ENCODE measurements around the gene PZP. TPM values are rescaled to one million over a fixed set of nuclear protein-coding genes. Genes with fewer than 3 reads are reported as not detected.
A peak's percentile ranks its signal among the peaks of the same experiment; 100 is the strongest.

PZP gene
- total and polyA plus RNA-seq, 2 of the 13 experiments (the other 11 are each of a cell fraction or from before 2014, with no cell fraction given): 0.07 to 0.89 TPM

DNA sequence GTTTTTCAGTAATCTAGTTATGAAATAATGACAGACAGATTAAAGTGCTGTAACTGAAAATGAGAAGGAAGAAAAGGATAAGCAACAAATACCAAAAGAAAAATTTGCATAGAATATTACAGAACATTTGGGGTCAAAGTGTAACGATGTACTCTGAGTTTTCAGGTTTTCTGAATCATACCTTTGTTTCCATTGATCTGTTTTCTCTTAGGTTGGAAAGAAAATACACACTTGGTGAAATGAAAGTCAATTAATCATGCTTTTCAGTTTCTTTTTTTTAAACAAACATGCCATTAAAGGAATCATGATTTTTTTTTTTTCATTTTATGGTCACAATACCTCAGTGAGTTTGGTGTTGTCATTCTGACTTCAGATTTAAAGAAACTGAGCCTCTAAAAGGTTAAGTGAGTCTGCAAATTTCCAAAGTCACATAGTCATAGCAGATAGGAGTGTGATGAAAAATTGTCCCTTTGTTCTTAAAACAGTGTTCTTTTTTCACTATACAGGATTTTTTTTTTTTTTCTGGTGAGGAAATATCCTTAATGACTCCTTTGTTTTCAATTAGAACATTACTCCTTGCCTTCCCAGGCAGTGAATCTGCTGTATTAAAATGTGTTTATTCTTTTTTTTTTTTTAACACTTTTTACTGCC is 35.9 kb upstream of the PZP start (continued):
- no peak for TF ChIP-seq MBNL3 (CRISPR knock-in tag; conservative IDR thresholded peaks at IDR 0.05)
- TF ChIP-seq MEF2D (CRISPR knock-in tag; IDR thresholded peaks at IDR 0.05): no peak
- no peak for TF ChIP-seq ZMYM2 (CRISPR knock-in tag; IDR thresholded peaks at IDR 0.05)
- no peak for TF ChIP-seq HOXA5 (CRISPR knock-in tag; IDR thresholded peaks at IDR 0.05)
- TF ChIP-seq ZNF354B (CRISPR knock-in tag; IDR thresholded peaks at IDR 0.05): no peak
- TF ChIP-seq MLLT10 (CRISPR knock-in tag; IDR thresholded peaks at IDR 0.05): no peak
- no peak for TF ChIP-seq U2AF1 (optimal IDR thresholded peaks at IDR 0.05; ENCODE audit: low read depth, low read length)
- no peak for TF ChIP-seq TRIM24 (CRISPR knock-in tag; IDR thresholded peaks at IDR 0.05)
- TF ChIP-seq CREB1 (IDR thresholded peaks at IDR 0.05): no peak
- peak; percentile 49; the same call in 1 of the 2 replicates for TF ChIP-seq CREB1 (CRISPR knock-in tag; IDR thresholded peaks at IDR 0.05)
- TF ChIP-seq HIC2 (CRISPR knock-in tag; IDR thresholded peaks at IDR 0.05; ENCODE audit: low read depth): no peak
- no peak for TF ChIP-seq KLF12 (CRISPR knock-in tag; IDR thresholded peaks at IDR 0.05; ENCODE audit: borderline replicate concordance)
- TF ChIP-seq SP4 (CRISPR knock-in tag; IDR thresholded peaks at IDR 0.05): no peak
- no peak for TF ChIP-seq U2AF2 (IDR thresholded peaks at IDR 0.05; ENCODE audit: low read depth, low read length)
- TF ChIP-seq, protein P1, sequence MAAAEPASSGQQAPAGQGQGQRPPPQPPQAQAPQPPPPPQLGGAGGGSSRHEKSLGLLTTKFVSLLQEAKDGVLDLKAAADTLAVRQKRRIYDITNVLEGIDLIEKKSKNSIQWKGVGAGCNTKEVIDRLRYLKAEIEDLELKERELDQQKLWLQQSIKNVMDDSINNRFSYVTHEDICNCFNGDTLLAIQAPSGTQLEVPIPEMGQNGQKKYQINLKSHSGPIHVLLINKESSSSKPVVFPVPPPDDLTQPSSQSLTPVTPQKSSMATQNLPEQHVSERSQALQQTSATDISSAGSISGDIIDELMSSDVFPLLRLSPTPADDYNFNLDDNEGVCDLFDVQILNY (CRISPR knock-in tag; conservative IDR thresholded peaks at IDR 0.05): no peak
- no peak for TF ChIP-seq AGO2 (optimal IDR thresholded peaks at IDR 0.05; ENCODE audit: low read depth, low read length)
- TF ChIP-seq PLRG1 (conservative IDR thresholded peaks at IDR 0.05): no peak
- peak; percentile 75; the same call in 1 of the 2 replicates for TF ChIP-seq ZNF24 (IDR thresholded peaks at IDR 0.05)
- no peak for TF ChIP-seq ZNF550 (CRISPR knock-in tag; IDR thresholded peaks at IDR 0.05; ENCODE audit: borderline replicate concordance)
- no peak for TF ChIP-seq MTA1 (CRISPR knock-in tag; IDR thresholded peaks at IDR 0.05; ENCODE audit: borderline replicate concordance)
- no peak for TF ChIP-seq JARID2 (CRISPR knock-in tag; IDR thresholded peaks at IDR 0.05; ENCODE audit: insufficient replicate concordance)
- TF ChIP-seq KLF6 (CRISPR knock-in tag; IDR thresholded peaks at IDR 0.05): no peak
- TF ChIP-seq POGK (CRISPR knock-in tag; conservative IDR thresholded peaks at IDR 0.05): no peak
- no peak for TF ChIP-seq ONECUT2 (CRISPR knock-in tag; IDR thresholded peaks at IDR 0.05)
- TF ChIP-seq ETV6 (CRISPR knock-in tag; conservative IDR thresholded peaks at IDR 0.05): no peak
- TF ChIP-seq FOXP1 (IDR thresholded peaks at IDR 0.05): no peak
- TF ChIP-seq FOXP1 (CRISPR knock-in tag; IDR thresholded peaks at IDR 0.05): peak; percentile 74
- no peak for TF ChIP-seq KLF13 (CRISPR knock-in tag; IDR thresholded peaks at IDR 0.05)
- no peak for TF ChIP-seq AHR (CRISPR knock-in tag; IDR thresholded peaks at IDR 0.05)
- no peak for TF ChIP-seq ZBTB21 (CRISPR knock-in tag; IDR thresholded peaks at IDR 0.05)
- no peak for TF ChIP-seq PHF21A (CRISPR knock-in tag; IDR thresholded peaks at IDR 0.05)
- no peak for TF ChIP-seq NFIB (CRISPR knock-in tag; IDR thresholded peaks at IDR 0.05; ENCODE audit: borderline replicate concordance)
